OCI-LY7 (cell line): Measurements from ENCODE around the gene SELENOM. TPM values are rescaled to one million over a fixed set of nuclear protein-coding genes. Genes with fewer than 3 reads are reported as not detected.

Experiments used
- BruUV-seq: library from RNA; stranded (reverse); fragments of 400-500 nt; replicated peaks from 2 replicates; lab custom pipeline; 2021; lab: Mats Ljungman, UMichigan
- CTCF ChIA-PET: fragments of 300-600 bp; sonication (Branson Sonifier 250); formaldehyde crosslinking; loops from one replicate; lab custom pipeline; 2022; ENCODE audit warnings: antibody characterized with exemption; ENCODE audit not compliant: unreplicated experiment; lab: Charles Lee
- POLR2A ChIA-PET: fragments of 300-600 bp; sonication (Branson Sonifier 250); formaldehyde crosslinking; loops from one replicate; lab custom pipeline; 2022; ENCODE audit warnings: antibody characterized with exemption; lab: Charles Lee
- DNase-seq: peaks from one replicate; pipeline ENCODE4 v3.0.0-alpha.2; 2015; ENCODE audit warnings: low spot score
- H2AFZ ChIP-seq: fragments of 200-600 bp; sonication (generic), shearing (Covaris generic); 2 replicates; pipeline ENCODE4 v1.6.1; 2014; ENCODE audit warnings: mild to moderate bottlenecking, antibody characterized with exemption, low read length, moderate library complexity
- H3K27ac ChIP-seq: fragments of 200-600 bp; sonication (generic); 2 replicates; pipeline ENCODE4 v1.5.1; 2014; ENCODE audit warnings: mixed run types, low read depth, mild to moderate bottlenecking, moderate library complexity, low read length, inconsistent platforms; ENCODE audit not compliant: poor library complexity, severe bottlenecking
- H3K36me3 ChIP-seq: fragments of 200-600 bp; sonication (generic); 2 replicates; pipeline ENCODE4 v1.6.1; 2014; ENCODE audit warnings: mild to moderate bottlenecking, antibody characterized with exemption, low read length, moderate library complexity, mixed read lengths; ENCODE audit not compliant: insufficient read depth
- H3K4me1 ChIP-seq: fragments of 200-600 bp; sonication (generic); 2 replicates; pipeline ENCODE4 v1.5.1; 2014; ENCODE audit warnings: mild to moderate bottlenecking, low read length; ENCODE audit not compliant: insufficient read depth, poor library complexity, severe bottlenecking
- H3K4me2 ChIP-seq: fragments of 200-600 bp; sonication (generic); 2 replicates; pipeline ENCODE4 v1.6.1; 2014; ENCODE audit warnings: mild to moderate bottlenecking, low read length
- H3K4me3 ChIP-seq: fragments of 200-600 bp; sonication (generic); 2 replicates; pipeline ENCODE4 v1.5.1; 2014; ENCODE audit warnings: mild to moderate bottlenecking, low read depth, low read length; ENCODE audit not compliant: poor library complexity, severe bottlenecking
- H3K79me2 ChIP-seq: fragments of 200-600 bp; sonication (generic); 2 replicates; pipeline ENCODE4 v1.6.1; 2016; ENCODE audit warnings: low read depth, mild to moderate bottlenecking, low read length, moderate library complexity, mixed read lengths; ENCODE audit not compliant: insufficient read depth
- H3K9me2 ChIP-seq: fragments of 200-600 bp; sonication (generic); 2 replicates; pipeline ENCODE4 v1.6.1; 2016; ENCODE audit warnings: mild to moderate bottlenecking, low read length, mixed read lengths; ENCODE audit not compliant: insufficient read depth
- H3K9me3 ChIP-seq: fragments of 200-600 bp; sonication (generic); 2 replicates; pipeline ENCODE4 v1.6.1; 2014; ENCODE audit warnings: mild to moderate bottlenecking, mixed run types, low read length, mixed read lengths
- H4K20me1 ChIP-seq: fragments of 200-600 bp; sonication (generic); 2 replicates; pipeline ENCODE4 v1.6.1; 2014; ENCODE audit warnings: mild to moderate bottlenecking, antibody characterized with exemption, low read length, moderate library complexity, mixed read lengths; ENCODE audit not compliant: insufficient read depth
- CTCF ChIP-seq: fragments of 200-600 bp; sonication (generic); conservative IDR thresholded peaks from 2 replicates; pipeline ENCODE4 v1.5.1; 2014; ENCODE audit warnings: mild to moderate bottlenecking, antibody characterized with exemption, low read length, moderate library complexity, mixed read lengths
- EZH2phosphoT487 ChIP-seq: fragments of 200-600 bp; sonication (generic); IDR thresholded peaks from 2 replicates; pipeline ENCODE4 v1.6.1; 2018; ENCODE audit warnings: low read depth, borderline replicate concordance, mild to moderate bottlenecking, mixed run types, antibody characterized with exemption, low read length, moderate library complexity, mixed read lengths
- intact Hi-C: fragments of 100-400 bp; cut with micrococcal nuclease; formaldehyde crosslinking; loops from one replicate; pipeline ENCODE4 v1.10.0; 2022; ENCODE audit not compliant: unreplicated experiment
- total RNA-seq, 2 experiments: library from RNA; depleted of rRNA in 1 of 2; stranded (reverse); fragments of >200 nt in 1 of 2; shearing (Covaris generic) in 1 of 2; gene quantifications; 2 replicates each; pipeline ENCODE4 v1.2.3, GENCODE V29; 2014 to 2022

SELENOM gene
- total RNA-seq, 2 experiments from 2014 or later: 0.55 to 1.4 TPM

- no peak overlapping the region for H2AFZ ChIP-seq
- no peak overlapping the region for H3K4me2 ChIP-seq
- no peaks in the 10 kb centered on the region for H3K4me1 ChIP-seq
- no peak overlapping the region for H3K27ac ChIP-seq
- H4K20me1 ChIP-seq: no peaks in the 10 kb centered on the region
- H3K79me2 ChIP-seq: no peaks in the 10 kb centered on the region
- DNase-seq: no peak
- ChIA-PET CTCF (no interaction called here), POLR2A (interaction anchor here (0.6 to 1.0 kb wide), 2 partner anchors 12 to 432 kb away, joined by 3 to 4 read pairs; no protein-coding TSS in a partner anchor)
- TF ChIP-seq CTCF (no peak), EZH2phosphoT487 (no peak)
- no peak overlapping the region for H3K4me3 ChIP-seq
- no peaks in the 10 kb centered on the region for H3K9me2 ChIP-seq
- no TSS peak for BruUV-seq
- H3K9me3 ChIP-seq: no peaks in the 10 kb centered on the region
- intact Hi-C loops: no loop called here
- no peaks in the 10 kb centered on the region for H3K36me3 ChIP-seq
These were observed 13.3 kb upstream of the SELENOM start for GRCh38 chr22:31120642-31121041.

- Histone ChIP-seq H3K9me3 (no peaks in the 10 kb centered on the region), H3K9me2 (no peaks in the 10 kb centered on the region), H3K4me3 (no peak overlapping the region), H2AFZ (no peak overlapping the region), H3K4me2 (no peak overlapping the region), H3K79me2 (no peaks in the 10 kb centered on the region), H3K36me3 (no peaks in the 10 kb centered on the region), H3K27ac (no peak overlapping the region), H4K20me1 (no peaks in the 10 kb centered on the region), H3K4me1 (no peaks in the 10 kb centered on the region)
- POLR2A ChIA-PET: interaction anchor here (0.6 to 1.0 kb wide), 2 partner anchors 12 to 432 kb away, joined by 3 to 4 read pairs; no protein-coding TSS in a partner anchor
- CTCF ChIA-PET: no interaction called here
- DNase-seq: no peak
- TF ChIP-seq CTCF (no peak), EZH2phosphoT487 (no peak)
- intact Hi-C loops: no loop called here
- no TSS peak for BruUV-seq
These were observed 12.9 kb upstream of the SELENOM start for GRCh38 chr22:31120230-31120629.

GRCh38 chr22:31119026-31119717, 11.8 kb upstream of the SELENOM start:
- no peaks in the 10 kb centered on the region for H3K4me1 ChIP-seq
- H3K9me2 ChIP-seq: no peaks in the 10 kb centered on the region
- H3K4me2 ChIP-seq: no peak overlapping the region
- H4K20me1 ChIP-seq: no peaks in the 10 kb centered on the region
- H3K9me3 ChIP-seq: no peaks in the 10 kb centered on the region
- ChIA-PET CTCF (no interaction called here), POLR2A (interaction anchor here (0.6 kb wide), 1 partner anchor 46 kb away, joined by 4 read pairs; no protein-coding TSS in a partner anchor)
- H3K79me2 ChIP-seq: no peaks in the 10 kb centered on the region
- H3K27ac ChIP-seq: no peak overlapping the region
- no peak overlapping the region for H2AFZ ChIP-seq
- DNase-seq: no peak
- intact Hi-C loops: no loop called here
- BruUV-seq: no TSS peak
- H3K4me3 ChIP-seq: no peak overlapping the region
- no peak for TF ChIP-seq CTCF
- no peaks in the 10 kb centered on the region for H3K36me3 ChIP-seq
